ENCODE measurements around the gene EIPR1.
"Not testable (repeated sequence)": the region's sequence is repeated elsewhere in the genome, so short reads cannot be mapped to it uniquely, and the experiment has no call there.

EIPR1 gene

DNA sequence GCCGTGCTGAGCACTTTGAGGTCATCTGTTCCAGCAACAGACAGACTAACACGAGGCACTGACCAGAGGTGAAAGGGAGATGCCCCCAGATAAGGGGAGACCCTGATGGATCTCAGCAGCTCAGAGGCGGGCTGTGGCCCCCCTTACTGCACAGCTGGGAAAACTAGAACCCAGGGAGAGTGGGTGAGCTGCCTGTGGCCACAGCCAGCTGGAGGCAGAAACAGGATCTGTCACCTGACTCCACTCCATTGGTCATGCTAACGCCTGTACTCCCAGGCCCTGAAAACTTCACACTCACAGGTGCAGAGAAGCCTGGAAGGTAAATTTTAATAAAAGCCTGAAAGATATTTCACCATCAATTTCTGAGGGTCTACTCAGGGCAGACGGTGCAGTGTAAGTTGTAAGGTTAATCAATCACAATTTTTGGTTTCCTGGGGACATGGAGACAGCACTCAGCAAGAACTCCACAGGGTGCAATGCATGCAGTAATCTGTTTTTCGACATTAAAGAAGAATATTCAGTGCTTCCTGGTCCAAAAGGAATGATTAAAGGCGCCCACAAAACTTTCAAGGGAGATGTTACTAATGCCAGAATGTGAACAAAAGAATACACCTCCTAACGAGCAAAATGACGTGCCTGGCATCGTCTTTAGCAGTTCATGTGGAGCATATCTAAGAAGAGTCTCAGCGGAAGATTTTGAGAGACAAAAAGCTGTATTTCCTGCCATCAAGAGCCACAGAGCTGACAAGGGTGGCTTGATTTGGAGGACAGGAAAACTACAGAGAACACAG is 173.4 kb downstream of the EIPR1 start:
- no peak for DNase-seq

DNA sequence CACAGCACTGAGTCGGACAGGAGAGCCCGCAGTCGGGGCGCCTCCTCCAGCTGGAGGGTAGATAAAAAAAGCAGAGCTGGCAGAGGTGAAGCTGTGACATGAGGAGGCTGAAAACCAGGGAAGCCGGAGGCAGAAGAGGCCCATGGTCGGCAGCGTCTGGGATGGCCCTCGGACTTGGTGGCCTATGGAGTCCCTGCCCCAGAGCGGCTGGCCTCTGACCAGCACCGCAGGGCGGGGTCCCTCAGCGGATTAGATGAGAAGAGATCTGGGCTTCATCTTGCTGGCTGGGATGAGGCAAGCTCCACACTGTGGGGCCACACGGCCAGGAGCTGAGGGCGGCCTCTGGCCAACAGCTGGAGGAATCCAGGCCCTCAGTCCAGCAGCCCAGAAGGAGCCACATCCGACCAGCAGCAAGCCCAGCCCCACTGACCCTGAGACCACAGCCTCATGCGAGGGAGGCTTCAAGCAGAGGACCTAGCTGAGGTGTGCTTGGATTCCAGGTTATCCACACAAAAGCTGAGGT is 174.1 kb downstream of the EIPR1 start:
- DNase-seq = no peak

DNA sequence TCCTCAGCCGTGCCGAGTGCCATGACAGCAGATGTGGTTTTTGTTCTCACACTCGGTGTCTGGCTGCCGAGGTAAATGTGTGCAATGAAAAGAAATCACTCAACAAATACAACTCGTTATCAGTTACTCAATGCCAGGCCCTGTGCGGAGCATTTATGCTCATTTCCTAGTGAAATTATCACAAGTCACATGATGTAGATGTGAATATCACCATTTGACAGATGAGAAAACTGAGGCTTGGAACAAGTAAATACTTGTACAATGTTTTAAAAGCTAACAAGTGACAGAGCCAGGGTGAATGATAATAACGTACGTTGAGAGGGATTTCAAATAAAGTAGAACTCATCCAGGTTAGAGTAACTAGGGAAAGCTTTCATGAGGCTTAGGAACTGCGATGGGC is 174.7 kb downstream of the EIPR1 start:
- no peak for DNase-seq

DNA sequence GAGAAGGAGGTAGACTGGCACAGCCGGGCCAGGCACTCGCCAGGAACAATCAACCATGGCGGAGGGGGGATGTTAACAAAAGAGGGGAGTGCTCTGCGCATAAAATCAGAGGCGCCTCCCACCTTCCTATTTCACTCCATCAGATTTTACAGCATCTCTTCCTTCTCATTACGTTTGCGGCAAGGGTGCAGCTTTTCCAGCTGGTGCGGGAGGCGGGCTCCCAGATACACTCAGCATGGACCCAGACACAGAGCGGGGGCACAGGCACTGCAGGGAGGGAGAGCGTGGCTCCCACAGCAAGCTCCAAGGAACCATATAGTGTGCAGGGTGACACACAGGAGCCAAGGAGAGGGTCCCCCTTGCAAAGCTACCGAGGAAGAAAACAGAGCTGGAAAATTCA is 176.3 kb downstream of the EIPR1 start:
- DNase-seq = no peak

DNA sequence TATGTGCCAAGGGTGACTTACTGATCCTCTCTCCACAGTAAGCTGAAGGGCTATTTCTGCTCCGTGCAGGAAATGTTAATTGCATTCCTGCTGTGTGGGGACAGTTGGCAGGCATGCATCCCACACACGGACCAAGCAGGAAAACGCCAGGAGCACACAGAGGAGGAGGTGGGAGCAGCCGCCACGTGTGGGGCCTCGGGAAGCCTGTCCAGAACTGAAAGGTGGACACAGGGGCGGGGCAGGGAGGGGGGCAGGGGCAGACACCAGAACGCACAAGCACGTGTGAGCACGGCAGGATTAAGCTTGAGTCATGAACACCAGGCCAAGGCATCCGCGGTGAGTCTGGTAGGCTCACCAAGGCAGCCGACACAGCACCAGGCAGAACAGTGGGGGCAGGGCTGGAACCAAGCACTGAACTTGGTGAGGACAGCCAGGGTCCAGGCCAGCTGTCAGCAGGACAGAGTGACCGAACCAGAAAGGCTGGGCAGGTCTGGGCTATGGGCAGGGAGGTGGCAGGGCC is 177.1 kb downstream of the EIPR1 start:
- no peak for DNase-seq

DNA sequence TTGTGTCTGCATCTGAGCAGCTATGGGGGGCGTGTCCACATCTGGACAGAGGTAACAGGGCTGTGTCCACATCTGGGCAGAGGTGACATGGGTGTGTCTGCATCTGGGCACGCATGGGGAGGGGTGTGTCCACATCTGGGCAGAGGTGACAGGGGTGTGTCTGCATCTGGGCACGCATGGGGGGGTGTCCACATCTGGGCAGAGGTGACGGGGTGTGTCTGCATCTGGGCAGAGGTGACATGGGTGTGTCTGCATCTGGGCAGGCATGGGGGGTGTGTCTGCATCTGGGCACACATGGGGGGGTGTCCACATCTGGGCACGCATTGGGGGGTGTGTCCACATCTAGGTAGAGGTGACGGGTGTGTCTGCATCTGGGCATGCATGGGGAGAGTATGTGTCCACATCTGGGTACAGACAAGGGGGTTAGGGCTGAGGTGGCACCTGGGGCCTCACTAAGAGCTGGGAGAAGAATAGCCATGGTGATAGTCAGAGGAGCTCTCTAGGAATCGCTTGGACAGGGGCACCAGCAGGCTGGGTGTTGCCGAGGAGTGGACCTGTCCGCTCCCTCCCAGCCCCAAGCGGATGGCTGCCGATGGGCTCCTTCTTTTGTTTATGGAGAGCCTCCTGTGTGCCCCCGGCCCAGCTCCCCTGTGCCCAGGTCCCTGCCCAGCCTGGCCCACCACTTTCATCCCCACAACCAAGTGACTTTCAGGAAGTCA is 177.8 kb downstream of the EIPR1 start:
- no peak for DNase-seq

DNA sequence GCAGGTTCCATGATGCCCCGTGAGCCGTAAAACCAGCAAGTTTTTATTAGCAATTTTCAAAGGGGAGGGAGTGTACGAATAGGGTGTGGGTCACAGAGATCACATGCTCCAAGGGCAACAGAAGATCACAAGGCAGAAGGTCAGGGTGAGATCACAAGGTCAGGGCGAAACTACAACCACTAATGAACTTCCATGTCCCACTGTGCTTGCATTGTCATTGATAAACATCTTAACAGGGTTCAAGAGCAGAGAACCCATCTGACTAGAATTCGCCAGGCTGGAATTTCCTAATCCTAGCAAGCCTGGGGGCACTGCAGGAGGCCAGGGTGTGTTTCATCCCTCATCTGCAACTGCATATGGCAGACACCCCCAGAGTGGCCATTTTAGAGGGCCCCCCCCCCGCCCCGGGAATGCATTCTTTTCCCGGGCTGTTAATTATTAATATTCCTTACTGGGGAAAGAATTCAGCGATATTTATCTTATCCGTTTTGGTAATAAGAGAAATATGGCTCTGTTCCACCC is 178.9 kb downstream of the EIPR1 start:
- not testable (repeated sequence) for DNase-seq

DNA sequence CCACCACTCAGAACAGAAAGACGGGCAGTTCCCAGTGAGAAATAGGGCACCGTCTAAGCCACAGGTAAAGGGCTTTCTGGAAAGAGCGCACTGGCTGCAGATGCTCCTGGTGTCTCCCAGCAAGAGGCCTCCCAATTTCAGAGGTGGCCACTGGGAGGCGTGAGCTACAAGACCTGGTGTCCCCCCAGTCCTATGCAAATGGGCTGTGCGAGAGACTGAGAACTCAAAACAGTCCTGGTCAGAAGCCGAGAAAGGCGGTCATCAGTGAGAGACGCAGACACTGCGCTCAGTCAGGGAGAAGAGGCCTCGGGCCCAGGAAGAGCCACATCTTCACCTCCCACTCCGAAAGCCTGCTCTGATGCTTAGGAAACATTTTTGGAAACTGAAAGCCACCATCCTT is 179.5 kb downstream of the EIPR1 start:
- no peak for DNase-seq

DNA sequence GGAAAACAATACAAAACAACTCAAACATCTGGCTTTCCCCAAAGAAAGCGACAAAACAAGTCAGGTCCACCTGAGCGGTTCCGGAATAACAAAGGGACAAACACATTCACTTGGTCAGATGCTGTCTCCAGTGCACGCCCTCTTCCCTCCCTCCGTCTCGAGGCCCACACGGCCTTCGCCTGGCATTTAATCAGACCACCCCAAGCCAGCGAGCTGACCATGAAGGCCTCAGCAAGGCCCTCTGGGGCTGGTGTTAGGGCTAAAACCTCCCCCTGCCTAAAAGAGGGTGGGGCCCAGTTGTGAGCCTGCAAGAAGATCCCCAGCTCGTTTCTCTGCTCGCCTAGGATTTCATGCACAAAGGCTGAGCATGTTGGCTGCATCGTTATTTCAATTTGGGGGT is 180.3 kb downstream of the EIPR1 start:
- no peak for DNase-seq

DNA sequence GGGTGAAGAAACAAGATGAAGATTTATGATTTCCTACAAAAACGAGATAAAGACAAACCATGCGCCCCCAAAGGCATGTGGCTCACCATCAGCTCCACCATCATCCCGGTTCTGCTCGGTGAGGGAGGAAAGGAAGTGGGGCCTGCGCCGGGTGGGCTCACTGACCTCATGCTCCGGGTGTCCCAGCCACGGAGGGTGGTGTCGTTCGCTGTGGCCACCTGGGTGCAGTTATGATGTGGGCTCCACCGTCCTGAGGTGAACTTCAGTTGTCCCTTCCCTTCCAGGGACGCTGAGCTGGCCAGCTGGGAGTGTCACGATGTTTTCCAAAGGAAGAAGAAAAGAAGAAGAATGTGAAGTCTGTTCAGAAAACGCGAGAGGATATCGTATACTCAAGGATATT is 180.9 kb downstream of the EIPR1 start:
- no peak for DNase-seq

DNA sequence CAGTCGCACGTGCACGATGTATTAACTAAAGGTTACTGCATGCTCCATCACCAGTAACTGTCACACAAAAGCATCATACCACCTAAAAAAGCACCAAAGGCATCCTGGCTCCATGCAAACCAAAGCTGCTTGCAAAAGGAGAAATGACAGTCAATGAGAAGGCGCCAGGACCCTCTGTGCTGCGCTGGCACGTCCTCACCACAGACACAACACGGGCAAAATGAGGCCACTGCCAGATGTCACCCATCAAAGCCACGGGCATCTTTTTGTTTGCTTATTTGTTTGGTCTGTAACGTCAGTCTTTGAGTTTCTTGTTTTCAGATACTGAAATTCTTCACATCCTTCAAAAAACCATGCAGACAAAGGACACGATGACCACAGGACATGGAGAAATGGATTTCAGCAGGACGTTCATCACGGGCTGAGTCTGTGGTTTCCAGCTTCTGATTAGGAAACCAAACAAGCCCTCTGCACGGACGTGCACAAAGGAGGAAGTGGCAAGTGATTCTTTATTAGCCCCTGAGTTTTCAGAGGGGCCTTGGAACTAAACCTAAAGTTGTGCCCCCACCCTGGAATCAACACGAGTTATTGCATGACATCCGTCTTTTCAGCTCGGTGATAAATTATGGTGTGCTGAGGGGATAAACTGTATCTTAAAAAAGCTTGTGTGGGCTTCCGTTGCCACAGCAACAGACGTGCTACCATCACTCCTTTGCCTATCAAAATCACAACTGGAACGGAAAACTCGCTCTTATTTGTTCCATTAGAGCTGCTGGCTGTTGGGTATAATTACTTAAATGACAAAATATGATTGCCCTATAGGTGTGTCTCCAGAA is 181.8 kb downstream of the EIPR1 start:
- no peak for DNase-seq

DNA sequence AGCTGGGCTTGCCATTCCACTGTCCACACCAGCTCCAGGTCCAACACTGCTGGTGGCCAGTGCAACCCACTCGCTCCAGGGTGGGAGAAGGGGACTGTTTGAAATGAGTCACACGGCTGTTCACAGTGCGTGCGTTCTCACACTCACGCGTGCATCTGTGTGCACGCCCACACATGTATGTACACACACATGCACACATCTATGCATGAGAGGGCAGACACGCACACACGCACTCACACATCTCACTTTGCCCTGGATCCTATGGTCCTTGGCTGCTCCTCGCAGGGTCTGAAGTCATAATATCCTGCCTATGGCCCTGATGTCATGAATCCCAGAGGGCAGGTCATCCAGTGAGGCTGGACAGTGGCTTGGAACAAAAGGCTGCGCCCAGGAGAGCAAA is 182.8 kb downstream of the EIPR1 start:
- DNase-seq = no peak

DNA sequence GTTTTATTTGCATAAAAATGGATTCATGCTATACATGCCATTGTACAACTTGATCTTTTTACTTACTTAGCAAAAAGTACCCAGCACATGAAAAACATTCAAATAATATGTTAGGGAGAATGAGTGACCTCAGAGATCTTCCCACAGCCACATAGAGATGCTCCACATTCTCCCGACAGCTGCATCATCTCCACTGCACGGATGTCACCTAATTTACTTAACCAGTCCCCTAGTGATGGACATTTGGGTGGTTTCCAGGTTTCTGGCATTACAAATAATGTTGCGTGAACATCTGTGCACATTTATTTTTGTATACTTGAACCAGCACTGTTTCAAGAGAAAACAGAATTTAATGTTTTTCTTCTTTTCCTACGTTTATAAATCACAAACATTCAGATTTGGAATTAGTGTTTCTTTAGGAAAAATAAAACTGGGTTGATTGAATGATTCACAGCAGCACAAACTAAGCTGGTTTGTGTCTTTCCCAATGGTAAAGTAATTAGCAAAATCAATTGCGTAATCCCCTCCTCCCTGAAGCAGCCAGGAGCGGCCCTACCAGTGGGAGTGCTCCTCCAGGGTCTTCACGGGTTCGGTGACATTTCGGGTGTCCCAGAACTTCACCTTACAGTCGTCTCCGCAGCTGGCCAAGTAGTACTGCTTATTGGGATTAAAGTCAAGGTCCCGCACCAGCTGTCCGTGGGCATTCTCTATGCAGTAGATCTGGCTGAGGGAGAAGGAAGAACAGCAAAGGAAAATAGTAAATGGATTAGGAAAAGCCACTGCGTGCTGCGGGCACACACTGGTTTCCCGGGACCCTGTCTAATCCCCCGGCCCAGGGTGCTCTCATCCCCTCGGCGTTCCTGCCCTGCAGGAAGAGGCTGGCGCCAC is 183.9 kb downstream of the EIPR1 start:
- DNase-seq = no peak

DNA sequence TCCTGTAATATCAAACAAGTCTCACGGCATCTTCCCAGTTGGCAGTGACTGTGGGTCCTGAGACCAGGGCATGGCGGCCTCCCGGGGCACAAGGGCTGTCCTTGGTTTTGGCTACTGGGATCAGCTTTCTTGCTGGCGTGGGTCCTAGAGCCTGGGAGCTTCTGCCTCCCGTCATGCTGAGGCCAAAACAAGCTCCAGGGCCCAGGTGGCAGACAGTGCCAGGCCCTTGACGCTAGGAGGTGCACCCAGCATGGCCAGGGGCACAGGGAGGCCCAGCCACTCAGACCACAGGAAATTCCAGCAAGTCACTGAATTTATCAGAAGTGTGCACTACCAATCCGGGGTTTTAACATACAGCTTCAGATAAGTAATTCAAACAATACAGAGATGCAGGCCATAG is 184.7 kb downstream of the EIPR1 start:
- DNase-seq = no peak

DNA sequence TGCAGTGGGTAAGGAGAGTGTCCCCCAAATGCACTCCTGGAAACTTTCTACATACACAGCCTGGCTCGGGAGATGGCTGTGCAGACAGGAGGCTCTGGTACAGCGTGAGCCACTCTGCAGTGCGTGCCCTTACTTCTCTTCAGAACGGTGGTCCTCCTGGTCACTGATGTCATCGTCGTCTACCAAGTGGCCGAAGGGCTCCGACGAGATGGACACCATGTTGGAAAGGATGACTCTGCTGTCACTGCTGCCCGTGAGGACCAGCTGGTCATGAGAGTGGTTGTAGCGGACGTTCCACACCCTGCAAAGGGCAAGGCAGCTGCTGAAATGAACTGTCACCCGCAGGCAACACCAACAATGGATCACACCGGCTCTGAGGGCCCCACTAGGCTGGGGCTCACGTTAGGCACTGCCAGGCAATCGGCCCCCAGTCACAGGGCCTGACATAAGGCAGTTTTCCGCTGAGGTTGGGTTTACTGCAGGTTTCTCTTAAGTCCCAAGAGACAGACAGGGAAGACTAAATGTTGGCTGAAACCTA is 185.3 kb downstream of the EIPR1 start:
- no peak for DNase-seq

DNA sequence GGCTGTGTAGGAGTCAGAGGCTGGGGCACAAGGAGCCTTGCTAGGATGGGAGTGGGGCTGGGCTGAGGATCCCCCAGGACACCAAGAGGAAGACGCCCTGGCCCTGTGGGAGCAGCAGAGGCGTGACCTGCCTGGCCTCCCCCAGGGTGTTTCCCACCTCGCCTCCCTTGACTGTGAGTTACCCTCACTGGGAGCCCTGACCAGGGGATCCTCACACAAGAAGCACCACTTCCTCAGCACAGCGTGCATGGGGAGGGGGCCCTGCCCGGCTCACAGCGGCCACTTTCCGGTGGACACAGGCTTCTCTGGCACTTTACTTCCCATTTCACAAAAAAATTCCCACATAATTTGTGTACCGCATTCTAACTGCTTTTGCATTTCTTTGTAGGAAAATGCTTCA is 187.7 kb downstream of the EIPR1 start:
- no peak for DNase-seq

DNA sequence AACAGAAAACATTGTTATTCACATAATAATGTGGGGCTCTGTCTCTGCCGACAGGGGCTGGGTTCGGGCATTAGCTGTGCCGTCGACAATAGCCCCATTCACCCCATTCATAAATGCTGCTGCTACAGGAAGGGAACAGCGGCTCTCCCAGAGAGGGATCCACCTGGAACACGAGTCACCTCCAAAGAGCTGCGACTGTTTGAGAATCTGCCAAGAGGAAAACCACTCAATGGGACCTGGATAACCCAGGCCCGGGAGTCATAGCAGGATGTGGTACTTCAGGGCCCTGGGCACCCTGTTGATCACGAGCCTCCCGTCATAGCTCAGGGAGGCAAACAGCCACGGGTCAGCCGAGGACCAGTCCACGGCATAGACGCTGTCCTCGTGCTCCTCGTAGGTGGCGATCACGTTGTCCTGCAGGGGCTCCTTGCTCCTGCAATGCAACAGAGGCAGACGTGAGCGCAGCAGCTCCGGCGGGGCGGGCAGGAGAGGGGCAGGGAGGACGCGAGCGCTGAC is 188.5 kb downstream of the EIPR1 start:
- DNase-seq = no peak

DNA sequence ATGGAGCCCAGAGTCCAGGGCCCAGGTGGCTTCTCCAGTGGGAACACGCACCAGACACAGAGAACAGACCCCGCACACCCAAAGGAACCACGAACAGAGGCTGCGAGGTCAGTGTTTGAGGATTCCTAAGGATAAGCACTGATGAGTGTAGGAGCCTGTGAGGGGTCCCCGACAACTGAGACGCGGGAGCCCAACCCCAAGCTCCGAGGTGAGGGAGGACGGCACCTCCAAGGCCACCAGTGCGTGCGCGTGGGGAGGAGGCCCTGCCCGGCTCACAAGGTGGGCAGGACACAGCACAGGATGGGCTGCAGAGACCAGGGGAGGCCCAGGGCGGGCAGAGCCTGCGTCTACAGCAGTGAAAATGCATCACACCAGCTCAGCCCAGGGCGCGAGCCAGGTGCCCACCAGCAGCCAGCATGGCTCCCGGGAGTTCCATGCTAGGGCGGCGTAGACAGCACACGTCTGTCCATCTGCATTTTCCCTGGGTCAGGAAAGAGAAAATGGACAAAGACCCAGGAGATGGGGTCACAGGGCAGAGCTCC is 189.1 kb downstream of the EIPR1 start:
- DNase-seq = no peak

DNA sequence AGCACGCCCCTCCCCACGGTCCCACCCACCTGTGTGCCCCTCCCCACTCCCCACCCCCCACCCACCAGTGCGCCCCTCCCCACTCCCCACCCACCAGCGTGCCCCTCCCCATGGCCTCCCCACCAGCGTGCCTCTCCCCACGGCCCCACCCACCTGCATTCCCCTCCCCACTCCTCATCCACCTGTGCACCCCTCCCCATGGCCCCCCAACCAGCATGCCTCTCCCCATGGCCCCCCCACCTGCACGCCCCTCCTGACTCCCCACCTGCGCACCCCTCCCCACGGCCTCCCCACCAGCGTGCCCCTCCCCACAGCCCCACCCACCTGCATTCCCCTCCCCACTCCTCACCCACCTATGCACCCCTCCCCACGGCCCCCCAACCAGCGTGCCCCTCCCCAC is 190.2 kb downstream of the EIPR1 start:
- no peak for DNase-seq

DNA sequence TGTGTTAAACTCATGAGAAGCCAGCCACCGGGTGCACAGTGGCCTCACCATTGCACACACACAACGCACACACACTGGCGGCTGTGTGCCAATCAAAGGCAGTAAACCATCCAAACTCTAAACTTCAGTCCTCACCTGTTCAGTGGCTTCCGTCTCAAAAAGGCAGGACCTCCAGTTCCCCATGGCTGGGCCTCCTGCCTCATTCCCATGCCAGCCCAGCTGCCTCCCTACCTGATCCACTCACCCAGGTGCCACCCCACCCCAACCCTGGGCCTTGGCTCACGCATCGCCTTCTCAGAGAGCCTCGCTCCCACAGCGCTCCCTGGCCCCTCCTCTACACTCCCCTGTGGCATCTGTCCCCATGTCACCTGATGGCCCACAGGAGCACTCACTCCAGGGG is 190.9 kb downstream of the EIPR1 start:
- no peak for DNase-seq

DNA sequence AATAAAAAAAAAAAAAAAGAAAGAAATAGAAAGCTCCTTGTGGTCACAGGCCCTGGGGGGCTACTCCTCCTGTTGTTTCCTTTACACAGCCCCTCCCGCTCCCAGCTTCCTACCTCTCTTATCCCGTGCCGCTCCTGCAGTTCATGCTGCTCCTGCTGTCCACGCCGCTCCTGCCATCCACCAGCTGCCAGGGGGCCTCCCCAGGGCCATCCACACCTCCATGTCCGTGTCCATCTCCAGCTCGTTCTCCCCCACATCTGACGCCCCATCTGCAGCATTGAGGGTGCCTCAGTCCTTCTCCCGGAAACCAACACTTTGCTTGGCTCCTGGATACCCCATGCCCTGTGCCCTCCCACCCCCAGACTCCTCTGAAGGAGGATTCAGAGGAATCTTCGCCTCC is 191.7 kb downstream of the EIPR1 start:
- no peak for DNase-seq
